Measurements from ENCODE around the gene GPHB5. TPM values are rescaled to one million over a fixed set of nuclear protein-coding genes. Genes with fewer than 3 reads are reported as not detected.

The GPHB5 gene
- total and polyA plus RNA-seq, 9 of the 15 experiments (the other 6 are each of a cell fraction or from before 2014, with no cell fraction given), result not detected

DNA sequence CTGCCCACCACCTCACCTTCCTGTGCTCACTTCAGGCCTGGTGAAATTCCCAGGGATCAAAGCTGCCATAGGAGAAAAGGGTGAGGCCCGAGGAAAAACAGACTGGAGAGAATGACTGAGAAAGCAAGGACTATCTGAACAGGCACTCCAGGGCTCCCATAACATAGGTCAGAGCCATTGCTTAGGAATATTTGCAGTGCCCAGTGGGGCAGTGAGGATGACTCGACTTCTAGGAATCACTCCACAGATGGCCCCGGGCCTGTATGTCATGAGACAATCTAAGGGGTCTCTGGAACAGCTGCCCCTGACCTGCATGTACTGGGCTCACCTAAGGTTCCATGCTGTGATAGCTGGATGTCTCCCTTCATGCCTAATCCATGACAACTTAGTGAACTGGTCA lies 51.6 kb downstream of the GPHB5 start:
- 0% methylated on average over 3 of the region's 3 CpGs for WGBS (ENCODE audit: insufficient coverage, low coverage, missing lambda C conversion rate)
- in situ Hi-C loops (cut with MboI), result no loop called here
- FAIRE-seq, result no peak

DNA sequence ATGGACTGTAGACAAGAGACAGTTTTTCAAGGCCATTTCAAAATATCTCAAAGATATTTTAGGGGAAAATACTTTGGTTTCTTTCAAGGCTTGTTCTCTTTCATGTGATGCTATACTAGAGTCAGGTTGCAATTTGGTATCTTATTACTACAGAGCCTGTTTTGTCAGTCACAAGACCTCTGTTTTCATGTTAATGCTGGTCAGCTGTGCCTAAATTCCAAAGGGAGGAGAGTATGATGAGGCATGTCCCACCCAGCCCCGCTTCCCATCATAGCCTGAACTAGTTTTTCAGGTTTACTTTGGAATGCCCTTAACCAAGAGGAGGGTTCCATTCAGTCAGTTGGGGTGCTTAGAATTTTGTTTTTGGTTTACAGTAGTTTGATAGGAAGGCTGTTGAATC lies 52.6 kb downstream of the GPHB5 start:
- in situ Hi-C loops (cut with MboI), result no loop called here
- H3K4me1 ChIP-seq (replicated peaks in 1 of 2; ENCODE audit: control insufficient read depth in 2 of 2, insufficient read depth in 2 of 2, low read length in 2 of 2), result no peaks in the 10 kb centered on the region
- H4K20me1 ChIP-seq (replicated peaks; ENCODE audit: control insufficient read depth, insufficient read depth, low read length), result no peaks in the 10 kb centered on the region
- ChIA-PET POLR2A (no interaction called here), CTCF (ENCODE audit: low intra/inter-chr PET ratio) (no interaction called here)
- no peak overlapping the region for H3K4me3 ChIP-seq
- no peaks in the 10 kb centered on the region for H3K79me2 ChIP-seq (ENCODE audit: control insufficient read depth, insufficient read depth, low read length)
- no peak overlapping the region for H3K9ac ChIP-seq (ENCODE audit: insufficient read depth in 1 of 2, low read depth in 2 of 2, low read length in 2 of 2)
- no peak for TF ChIP-seq ZNF717 (CRISPR knock-in tag; IDR thresholded peaks at IDR 0.05)
- TF ChIP-seq YY1 (IDR thresholded peaks at IDR 0.05; ENCODE audit: borderline replicate concordance in 1 of 3, control insufficient read depth in 1 of 3, extremely low read depth in 1 of 3, insufficient read depth in 3 of 3, insufficient read length in 1 of 3, insufficient replicate concordance in 2 of 3, low read depth in 1 of 3, low read length in 2 of 3), result no peak
- TF ChIP-seq, protein P1, sequence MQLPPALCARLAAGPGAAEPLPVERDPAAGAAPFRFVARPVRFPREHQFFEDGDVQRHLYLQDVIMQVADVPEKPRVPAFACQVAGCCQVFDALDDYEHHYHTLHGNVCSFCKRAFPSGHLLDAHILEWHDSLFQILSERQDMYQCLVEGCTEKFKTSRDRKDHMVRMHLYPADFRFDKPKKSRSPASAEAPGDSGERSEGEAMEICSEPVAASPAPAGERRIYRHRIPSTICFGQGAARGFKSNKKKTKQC (CRISPR knock-in tag; IDR thresholded peaks at IDR 0.05), result no peak
- TF ChIP-seq ZNF384 (IDR thresholded peaks at IDR 0.05; ENCODE audit: low read depth, low read length), result no peak
- TF ChIP-seq, protein P2, sequence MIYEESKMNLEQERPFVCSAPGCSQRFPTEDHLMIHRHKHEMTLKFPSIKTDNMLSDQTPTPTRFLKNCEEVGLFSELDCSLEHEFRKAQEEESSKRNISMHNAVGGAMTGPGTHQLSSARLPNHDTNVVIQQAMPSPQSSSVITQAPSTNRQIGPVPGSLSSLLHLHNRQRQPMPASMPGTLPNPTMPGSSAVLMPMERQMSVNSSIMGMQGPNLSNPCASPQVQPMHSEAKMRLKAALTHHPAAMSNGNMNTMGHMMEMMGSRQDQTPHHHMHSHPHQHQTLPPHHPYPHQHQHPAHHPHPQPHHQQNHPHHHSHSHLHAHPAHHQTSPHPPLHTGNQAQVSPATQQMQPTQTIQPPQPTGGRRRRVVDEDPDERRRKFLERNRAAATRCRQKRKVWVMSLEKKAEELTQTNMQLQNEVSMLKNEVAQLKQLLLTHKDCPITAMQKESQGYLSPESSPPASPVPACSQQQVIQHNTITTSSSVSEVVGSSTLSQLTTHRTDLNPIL (CRISPR knock-in tag; IDR thresholded peaks at IDR 0.05), result no peak
- TF ChIP-seq, protein P3, sequence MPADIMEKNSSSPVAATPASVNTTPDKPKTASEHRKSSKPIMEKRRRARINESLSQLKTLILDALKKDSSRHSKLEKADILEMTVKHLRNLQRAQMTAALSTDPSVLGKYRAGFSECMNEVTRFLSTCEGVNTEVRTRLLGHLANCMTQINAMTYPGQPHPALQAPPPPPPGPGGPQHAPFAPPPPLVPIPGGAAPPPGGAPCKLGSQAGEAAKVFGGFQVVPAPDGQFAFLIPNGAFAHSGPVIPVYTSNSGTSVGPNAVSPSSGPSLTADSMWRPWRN (IDR thresholded peaks at IDR 0.05; ENCODE audit: low read depth), result no peak
- no peak for TF ChIP-seq KLF6 (CRISPR knock-in tag; IDR thresholded peaks at IDR 0.05; ENCODE audit: borderline replicate concordance)
- TF ChIP-seq ZBED1 (IDR thresholded peaks at IDR 0.05), result no peak
- no peak for TF ChIP-seq ZNF324 (CRISPR knock-in tag; IDR thresholded peaks at IDR 0.05)
- H3K9me1 ChIP-seq (ENCODE audit: control insufficient read depth, insufficient read depth, low read length), result no peaks in the 10 kb centered on the region
- no peaks in the 10 kb centered on the region for H3K9me3 ChIP-seq (replicated peaks; ENCODE audit: control insufficient read depth, insufficient read depth, low read depth, low read length)
- no peak for DNase-seq (ENCODE audit: extremely low read depth in 1 of 4, low spot score in 3 of 4)
- H3K4me2 ChIP-seq (ENCODE audit: insufficient read depth, low read length), result no peak overlapping the region
- no peak overlapping the region for H2AFZ ChIP-seq (ENCODE audit: low read depth, low read length)
- FAIRE-seq, result no peak
- no TSS peak for BruUV-seq (replicated peaks)
- WGBS (ENCODE audit: insufficient coverage, low coverage, missing lambda C conversion rate), result 0% methylated on average over 1 of the region's 1 CpG
- H3K36me3 ChIP-seq (ENCODE audit: control insufficient read depth, insufficient read depth, low read length), result no peaks in the 10 kb centered on the region
- ATAC-seq, result no peak
- no peak overlapping the region for H3K27ac ChIP-seq (ENCODE audit: extremely low read depth, low read depth, low read length)
- H3K27me3 ChIP-seq (ENCODE audit: control insufficient read depth in 2 of 2, insufficient read depth in 2 of 2, low read length in 2 of 2), result no peaks in the 10 kb centered on the region
- intact Hi-C loops (cut with micrococcal nuclease), result no loop called here

More for the DNA sequence above, 51.6 kb downstream of the GPHB5 start:
- intact Hi-C loops (cut with micrococcal nuclease), result no loop called here
- TF ChIP-seq ZNF699 (CRISPR knock-in tag; IDR thresholded peaks at IDR 0.05; ENCODE audit: insufficient replicate concordance) (no peak), CBX2 (IDR thresholded peaks at IDR 0.05; ENCODE audit: insufficient read depth, low read length, poor library complexity, severe bottlenecking) (no peak)
- TF ChIP-seq, protein P4, sequence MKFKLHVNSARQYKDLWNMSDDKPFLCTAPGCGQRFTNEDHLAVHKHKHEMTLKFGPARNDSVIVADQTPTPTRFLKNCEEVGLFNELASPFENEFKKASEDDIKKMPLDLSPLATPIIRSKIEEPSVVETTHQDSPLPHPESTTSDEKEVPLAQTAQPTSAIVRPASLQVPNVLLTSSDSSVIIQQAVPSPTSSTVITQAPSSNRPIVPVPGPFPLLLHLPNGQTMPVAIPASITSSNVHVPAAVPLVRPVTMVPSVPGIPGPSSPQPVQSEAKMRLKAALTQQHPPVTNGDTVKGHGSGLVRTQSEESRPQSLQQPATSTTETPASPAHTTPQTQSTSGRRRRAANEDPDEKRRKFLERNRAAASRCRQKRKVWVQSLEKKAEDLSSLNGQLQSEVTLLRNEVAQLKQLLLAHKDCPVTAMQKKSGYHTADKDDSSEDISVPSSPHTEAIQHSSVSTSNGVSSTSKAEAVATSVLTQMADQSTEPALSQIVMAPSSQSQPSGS (CRISPR knock-in tag; IDR thresholded peaks at IDR 0.05), result no peak
- TF ChIP-seq, protein P5, sequence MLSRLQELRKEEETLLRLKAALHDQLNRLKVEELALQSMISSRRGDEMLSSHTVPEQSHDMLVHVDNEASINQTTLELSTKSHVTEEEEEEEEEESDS (CRISPR knock-in tag; IDR thresholded peaks at IDR 0.05), result no peak
- Histone ChIP-seq H3K27ac (ENCODE audit: extremely low read depth, low read depth, low read length) (no peak overlapping the region), H3K27me3 (ENCODE audit: control insufficient read depth in 2 of 2, insufficient read depth in 2 of 2, low read length in 2 of 2) (no peaks in the 10 kb centered on the region), H3K9me1 (ENCODE audit: control insufficient read depth, insufficient read depth, low read length) (no peaks in the 10 kb centered on the region), H3K36me3 (ENCODE audit: control insufficient read depth, insufficient read depth, low read length) (no peaks in the 10 kb centered on the region), H4K20me1 (replicated peaks; ENCODE audit: control insufficient read depth, insufficient read depth, low read length) (no peaks in the 10 kb centered on the region), H3K4me1 (replicated peaks in 1 of 2; ENCODE audit: control insufficient read depth in 2 of 2, insufficient read depth in 2 of 2, low read length in 2 of 2) (no peaks in the 10 kb centered on the region), H3K9me3 (replicated peaks; ENCODE audit: control insufficient read depth, insufficient read depth, low read depth, low read length) (no peaks in the 10 kb centered on the region), H3K4me2 (ENCODE audit: insufficient read depth, low read length) (no peak overlapping the region), H2AFZ (ENCODE audit: low read depth, low read length) (no peak overlapping the region), H3K9ac (ENCODE audit: insufficient read depth in 1 of 2, low read depth in 2 of 2, low read length in 2 of 2) (no peak overlapping the region), H3K79me2 (ENCODE audit: control insufficient read depth, insufficient read depth, low read length) (no peaks in the 10 kb centered on the region), H3K4me3 (no peak overlapping the region)
- ATAC-seq (no peak), DNase-seq (ENCODE audit: extremely low read depth in 1 of 4, low spot score in 3 of 4) (no peak)
- ChIA-PET CTCF (ENCODE audit: low intra/inter-chr PET ratio) (no interaction called here), POLR2A (interaction anchor here (0.9 kb wide), 1 partner anchor 11 kb away, joined by 4 read pairs; no protein-coding TSS in a partner anchor)
- BruUV-seq (replicated peaks), result no TSS peak

Measured in K562 (cell line).